ENCODE data around the gene EXOC1L. TPM values are rescaled to one million over a fixed set of nuclear protein-coding genes. Genes with fewer than 3 reads are reported as not detected.

The EXOC1L gene
- total RNA-seq, 1 donor from 2014 or later = not detected

DNA sequence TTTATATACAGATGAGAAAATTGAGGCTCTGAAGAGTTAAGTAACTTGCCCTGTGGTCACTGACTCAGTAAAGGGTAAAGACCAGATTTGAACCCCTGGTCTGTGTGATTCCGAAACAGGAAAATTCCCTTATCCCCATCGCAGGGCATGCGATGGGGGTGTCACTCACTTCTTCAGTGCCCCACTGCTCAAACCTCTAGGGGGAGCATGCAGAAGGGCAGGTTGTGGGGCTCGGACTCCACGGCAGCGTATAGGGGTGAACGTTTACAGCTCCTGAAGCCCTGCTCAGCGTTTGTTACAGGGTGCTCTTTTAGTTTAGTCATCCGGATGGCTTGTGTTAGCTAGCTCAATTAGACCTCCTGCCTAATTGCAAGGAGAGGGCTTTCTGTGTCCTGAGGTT, 30.1 kb downstream of the EXOC1L start:
- TF ChIP-seq, protein P1, sequence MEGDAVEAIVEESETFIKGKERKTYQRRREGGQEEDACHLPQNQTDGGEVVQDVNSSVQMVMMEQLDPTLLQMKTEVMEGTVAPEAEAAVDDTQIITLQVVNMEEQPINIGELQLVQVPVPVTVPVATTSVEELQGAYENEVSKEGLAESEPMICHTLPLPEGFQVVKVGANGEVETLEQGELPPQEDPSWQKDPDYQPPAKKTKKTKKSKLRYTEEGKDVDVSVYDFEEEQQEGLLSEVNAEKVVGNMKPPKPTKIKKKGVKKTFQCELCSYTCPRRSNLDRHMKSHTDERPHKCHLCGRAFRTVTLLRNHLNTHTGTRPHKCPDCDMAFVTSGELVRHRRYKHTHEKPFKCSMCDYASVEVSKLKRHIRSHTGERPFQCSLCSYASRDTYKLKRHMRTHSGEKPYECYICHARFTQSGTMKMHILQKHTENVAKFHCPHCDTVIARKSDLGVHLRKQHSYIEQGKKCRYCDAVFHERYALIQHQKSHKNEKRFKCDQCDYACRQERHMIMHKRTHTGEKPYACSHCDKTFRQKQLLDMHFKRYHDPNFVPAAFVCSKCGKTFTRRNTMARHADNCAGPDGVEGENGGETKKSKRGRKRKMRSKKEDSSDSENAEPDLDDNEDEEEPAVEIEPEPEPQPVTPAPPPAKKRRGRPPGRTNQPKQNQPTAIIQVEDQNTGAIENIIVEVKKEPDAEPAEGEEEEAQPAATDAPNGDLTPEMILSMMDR (IDR thresholded peaks at IDR 0.05; ENCODE audit: unreplicated experiment) = no peak
- H3K4me3 Mint-ChIP-seq = no peak overlapping the region
- no peaks in the 10 kb centered on the region for H3K36me3 Mint-ChIP-seq
- H3K27ac Mint-ChIP-seq = no peak overlapping the region
- no peak for DNase-seq (ENCODE audit: low spot score in 2 of 2, unreplicated experiment in 2 of 2)
- H3K9me3 Mint-ChIP-seq = no peaks in the 10 kb centered on the region
- no peaks in the 10 kb centered on the region for H3K4me1 Mint-ChIP-seq
- H3K27me3 Mint-ChIP-seq (ENCODE audit: low read depth) = peaks cover 45% of the 10 kb centered on the region

DNA sequence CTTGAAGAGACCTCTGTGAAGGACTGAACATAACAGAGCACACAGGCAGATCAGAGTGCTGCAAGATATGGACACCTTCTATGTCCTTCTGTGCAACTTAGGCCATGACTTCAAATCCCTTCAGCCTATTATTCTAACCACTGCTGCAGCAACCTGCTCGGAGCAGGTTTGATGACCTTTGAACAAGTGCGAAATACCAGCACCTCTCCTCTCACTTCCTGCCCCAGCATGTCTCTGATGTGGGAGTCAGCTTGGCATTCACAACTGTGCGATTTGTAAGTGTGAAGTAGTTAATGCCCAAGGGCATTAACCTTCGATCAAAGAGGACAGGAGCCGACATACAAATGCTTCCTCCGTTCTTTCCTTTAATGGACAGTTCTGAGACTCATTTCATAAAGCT, 32.3 kb downstream of the EXOC1L start:
- H3K4me1 Mint-ChIP-seq = no peaks in the 10 kb centered on the region

DNA sequence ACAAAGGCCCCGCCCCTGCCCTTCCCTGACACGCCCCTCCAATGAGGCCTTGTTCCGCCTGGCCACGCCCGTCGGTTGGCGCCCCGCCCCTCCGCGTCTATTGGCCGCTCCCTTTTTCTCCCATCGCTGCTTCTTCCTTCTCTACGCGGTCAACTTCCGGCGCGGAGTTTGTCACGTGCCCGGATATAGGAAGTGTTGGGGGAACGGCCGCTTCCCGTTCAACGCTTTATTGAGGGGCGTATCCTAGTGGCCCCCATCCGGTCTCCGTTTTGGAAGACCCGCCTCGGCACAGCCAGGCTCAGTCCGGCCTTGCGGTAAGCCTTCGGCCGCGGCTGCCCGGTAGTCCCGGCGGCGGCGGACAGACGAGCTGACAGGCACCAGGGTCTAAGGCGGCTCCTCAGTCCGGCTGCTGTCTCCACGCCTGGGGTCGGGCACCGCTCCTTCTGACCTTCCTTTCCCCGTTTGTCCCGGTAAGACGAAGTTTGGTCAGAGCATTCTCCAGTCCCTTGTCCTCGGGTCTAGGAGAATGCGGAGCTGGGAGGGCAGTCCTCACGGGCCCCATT, 34.0 kb downstream of the EXOC1L start, which contains the start of gene EXOC1:
EXOC1 (plus strand) TSS at position 165 of the 563 bp plus-strand sequence. CDS start 4,676 bp downstream, outside the sequence.
- TF ChIP-seq, protein P1 (IDR thresholded peaks at IDR 0.05; ENCODE audit: unreplicated experiment) = no peak
- H3K4me1 Mint-ChIP-seq = no peaks in the 10 kb centered on the region
- H3K9me3 Mint-ChIP-seq = no peaks in the 10 kb centered on the region
- peaks cover 43% of the 10 kb centered on the region for H3K27me3 Mint-ChIP-seq (ENCODE audit: low read depth)
- peaks cover 13% of the 10 kb centered on the region for H3K36me3 Mint-ChIP-seq
- DNase-seq (ENCODE audit: low spot score in 2 of 2, unreplicated experiment in 2 of 2) = peak; percentile 92 to 98
- H3K27ac Mint-ChIP-seq = peak within 1 kb of the TSS; percentile 93
- H3K4me3 Mint-ChIP-seq = no peak within 1 kb of the TSS

More for the DNA sequence above, 32.3 kb downstream of the EXOC1L start:
- DNase-seq (ENCODE audit: low spot score in 2 of 2, unreplicated experiment in 2 of 2) = no peak
- H3K4me3 Mint-ChIP-seq = no peak overlapping the region
- H3K36me3 Mint-ChIP-seq = no peaks in the 10 kb centered on the region
- H3K27ac Mint-ChIP-seq = no peak overlapping the region
- no peaks in the 10 kb centered on the region for H3K9me3 Mint-ChIP-seq
- TF ChIP-seq, protein P1 (IDR thresholded peaks at IDR 0.05; ENCODE audit: unreplicated experiment) = no peak
- H3K27me3 Mint-ChIP-seq (ENCODE audit: low read depth) = peaks cover 45% of the 10 kb centered on the region

DNA sequence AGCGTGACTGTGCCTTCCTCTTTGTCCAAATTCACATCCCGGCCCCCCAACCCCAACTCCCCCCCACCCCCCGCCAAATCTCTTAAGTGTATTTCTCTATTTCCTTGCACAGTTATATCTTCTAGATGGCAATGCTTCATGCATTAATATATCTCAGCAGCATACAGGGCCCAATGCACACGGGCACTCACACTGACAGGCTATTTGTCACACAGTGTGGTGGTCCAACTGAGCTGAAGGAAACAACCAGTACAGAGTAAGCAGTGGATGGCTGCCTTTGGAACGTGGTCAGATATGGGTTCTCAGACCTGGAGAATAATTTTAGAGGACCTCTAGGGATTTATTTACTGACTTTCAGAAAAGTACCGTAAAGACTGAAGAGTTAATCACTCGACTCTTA, 34.5 kb downstream of the EXOC1L start:
- Mint-ChIP-seq H3K4me3 (no peak overlapping the region), H3K9me3 (no peaks in the 10 kb centered on the region), H3K27ac (no peak overlapping the region), H3K36me3 (peaks cover 17% of the 10 kb centered on the region), H3K27me3 (ENCODE audit: low read depth) (peaks cover 38% of the 10 kb centered on the region), H3K4me1 (no peaks in the 10 kb centered on the region)
- DNase-seq (ENCODE audit: low spot score in 2 of 2, unreplicated experiment in 2 of 2) = no peak
- TF ChIP-seq, protein P1 (IDR thresholded peaks at IDR 0.05; ENCODE audit: unreplicated experiment) = no peak

DNA sequence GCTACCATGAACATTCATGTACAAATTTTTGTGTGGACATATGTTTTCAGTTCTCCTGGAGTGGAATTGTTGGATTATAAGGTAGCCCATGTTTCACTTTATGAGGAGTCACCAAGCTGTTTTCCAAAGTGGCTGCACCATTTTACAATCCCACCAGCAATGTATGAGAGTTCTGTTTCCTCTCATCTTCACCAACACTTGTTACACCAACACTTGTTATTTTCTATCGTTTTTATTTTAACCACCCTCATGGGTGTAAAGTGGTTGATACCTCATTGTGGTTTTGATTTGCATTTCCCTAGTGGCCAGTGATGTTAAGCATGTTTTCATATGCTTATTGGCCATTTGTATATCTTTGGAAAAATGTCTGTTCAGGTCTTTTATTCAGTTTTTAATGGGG, 38.0 kb downstream of the EXOC1L start:
- H3K9me3 Mint-ChIP-seq = no peaks in the 10 kb centered on the region
- peaks cover 24% of the 10 kb centered on the region for H3K36me3 Mint-ChIP-seq
- H3K27ac Mint-ChIP-seq = no peak overlapping the region
- H3K4me1 Mint-ChIP-seq = no peaks in the 10 kb centered on the region
- TF ChIP-seq, protein P1 (IDR thresholded peaks at IDR 0.05; ENCODE audit: unreplicated experiment) = no peak
- no peak for DNase-seq (ENCODE audit: low spot score in 2 of 2, unreplicated experiment in 2 of 2)
- no peak overlapping the region for H3K4me3 Mint-ChIP-seq
- H3K27me3 Mint-ChIP-seq (ENCODE audit: low read depth) = peaks cover 3% of the 10 kb centered on the region

All from mesothelial cell of epicardium (in vitro differentiated cells).